ENCODE results near the gene RNF19B.

Gene RNF19B

GRCh38 chr1:32900371-32900955 is 64.1 kb downstream of the RNF19B start:
- DNase-seq (ENCODE audit: low spot score) = no peak

GRCh38 chr1:32899586-32900296 is 64.9 kb downstream of the RNF19B start:
- no peak for DNase-seq (ENCODE audit: low spot score)

- no peak for DNase-seq (ENCODE audit: low spot score)
These were observed 65.7 kb downstream of the RNF19B start for GRCh38 chr1:32898958-32899357.

- DNase-seq (ENCODE audit: low spot score) = no peak
These were observed 66.6 kb downstream of the RNF19B start for GRCh38 chr1:32898056-32898455.

GRCh38 chr1:32897082-32898049 is 67.2 kb downstream of the RNF19B start:
- DNase-seq (ENCODE audit: low spot score) = no peak

- no peak for DNase-seq (ENCODE audit: low spot score)
These were observed 68.2 kb downstream of the RNF19B start for GRCh38 chr1:32896451-32896850.

GRCh38 chr1:32895325-32896215 is 69.0 kb downstream of the RNF19B start:
- DNase-seq (ENCODE audit: low spot score) = no peak

- no peak for DNase-seq (ENCODE audit: low spot score)
These were observed 69.9 kb downstream of the RNF19B start for GRCh38 chr1:32894681-32895080.

- no peak for DNase-seq (ENCODE audit: low spot score)
These were observed 70.5 kb downstream of the RNF19B start for GRCh38 chr1:32894019-32894600.

GRCh38 chr1:32893198-32894018 is 71.2 kb downstream of the RNF19B start:
- DNase-seq (ENCODE audit: low spot score) = no peak

GRCh38 chr1:32892368-32893197 is 72.0 kb downstream of the RNF19B start:
- DNase-seq (ENCODE audit: low spot score) = no peak

- DNase-seq (ENCODE audit: low spot score) = no peak
These were observed 73.0 kb downstream of the RNF19B start for GRCh38 chr1:32891630-32892029.

- DNase-seq (ENCODE audit: low spot score) = no peak
These were observed 73.4 kb downstream of the RNF19B start for GRCh38 chr1:32891241-32891570.

GRCh38 chr1:32890516-32891240 is 73.9 kb downstream of the RNF19B start:
- DNase-seq (ENCODE audit: low spot score) = no peak

- DNase-seq (ENCODE audit: low spot score) = no peak
These were observed 74.8 kb downstream of the RNF19B start for GRCh38 chr1:32889731-32890278.

GRCh38 chr1:32888677-32889420 is 75.8 kb downstream of the RNF19B start:
- no peak for DNase-seq (ENCODE audit: low spot score)

- no peak for DNase-seq (ENCODE audit: low spot score)
These were observed 76.5 kb downstream of the RNF19B start for GRCh38 chr1:32888134-32888533.

- no peak for DNase-seq (ENCODE audit: low spot score)
These were observed 77.0 kb downstream of the RNF19B start for GRCh38 chr1:32887623-32888022.

Data from hematopoietic multipotent progenitor cell treated with erythropoietin and hydrocortisone succinate and interleukin-3 and kit ligand, for 17 days (in vitro differentiated cells).